Measurements from ENCODE around the gene ZBTB44.
"Not testable (repeated sequence)": the region's sequence is repeated elsewhere in the genome, so short reads cannot be mapped to it uniquely, and the experiment has no call there.

Gene ZBTB44

GRCh38 chr11:130262424-130262823 is 52.3 kb downstream of the ZBTB44 start:
- no peak overlapping the region for H3K4me3 ChIP-seq (ENCODE audit: low read length)
- no peak overlapping the region for H3K9ac ChIP-seq (ENCODE audit: low read length)
- H3K4me1 ChIP-seq (ENCODE audit: control insufficient read depth, insufficient read depth, low read length): no peaks in the 10 kb centered on the region
- H3K36me3 ChIP-seq (ENCODE audit: control insufficient read depth, insufficient read depth, low read length): no peaks in the 10 kb centered on the region
- no peaks in the 10 kb centered on the region for H3K27me3 ChIP-seq (ENCODE audit: control insufficient read depth, insufficient read depth, low read length)
- no peaks in the 10 kb centered on the region for H3K9me3 ChIP-seq (ENCODE audit: control insufficient read depth, low read length)

- no peaks in the 10 kb centered on the region for H3K4me1 ChIP-seq (ENCODE audit: control insufficient read depth, insufficient read depth, low read length)
- H3K36me3 ChIP-seq (ENCODE audit: control insufficient read depth, insufficient read depth, low read length): no peaks in the 10 kb centered on the region
- no peaks in the 10 kb centered on the region for H3K9me3 ChIP-seq (ENCODE audit: control insufficient read depth, low read length)
- H3K27me3 ChIP-seq (ENCODE audit: control insufficient read depth, insufficient read depth, low read length): no peaks in the 10 kb centered on the region
- no peak overlapping the region for H3K4me3 ChIP-seq (ENCODE audit: low read length)
- no peak overlapping the region for H3K9ac ChIP-seq (ENCODE audit: low read length)
Measured at GRCh38 chr11:130261571-130261970, 53.1 kb downstream of the ZBTB44 start.

- Histone ChIP-seq H3K4me1 (ENCODE audit: control insufficient read depth, insufficient read depth, low read length) (no peaks in the 10 kb centered on the region), H3K9me3 (ENCODE audit: control insufficient read depth, low read length) (no peaks in the 10 kb centered on the region), H3K9ac (ENCODE audit: low read length) (no peak overlapping the region), H3K36me3 (ENCODE audit: control insufficient read depth, insufficient read depth, low read length) (no peaks in the 10 kb centered on the region), H3K4me3 (ENCODE audit: low read length) (no peak overlapping the region), H3K27me3 (ENCODE audit: control insufficient read depth, insufficient read depth, low read length) (no peaks in the 10 kb centered on the region)
Measured at GRCh38 chr11:130260742-130261141, 54.0 kb downstream of the ZBTB44 start.

- no peaks in the 10 kb centered on the region for H3K4me1 ChIP-seq (ENCODE audit: control insufficient read depth, insufficient read depth, low read length)
- no peaks in the 10 kb centered on the region for H3K36me3 ChIP-seq (ENCODE audit: control insufficient read depth, insufficient read depth, low read length)
- H3K9ac ChIP-seq (ENCODE audit: low read length): no peak overlapping the region
- H3K4me3 ChIP-seq (ENCODE audit: low read length): no peak overlapping the region
- no peaks in the 10 kb centered on the region for H3K9me3 ChIP-seq (ENCODE audit: control insufficient read depth, low read length)
- no peaks in the 10 kb centered on the region for H3K27me3 ChIP-seq (ENCODE audit: control insufficient read depth, insufficient read depth, low read length)
Measured at GRCh38 chr11:130260080-130260627, 54.6 kb downstream of the ZBTB44 start.

- not testable (repeated sequence) for H3K27me3 ChIP-seq (ENCODE audit: control insufficient read depth, insufficient read depth, low read length); H3K9ac ChIP-seq (ENCODE audit: low read length); H3K4me3 ChIP-seq (ENCODE audit: low read length); H3K36me3 ChIP-seq (ENCODE audit: control insufficient read depth, insufficient read depth, low read length); H3K4me1 ChIP-seq (ENCODE audit: control insufficient read depth, insufficient read depth, low read length); H3K9me3 ChIP-seq (ENCODE audit: control insufficient read depth, low read length)
Measured at GRCh38 chr11:130251763-130252162, 63.0 kb downstream of the ZBTB44 start.

- not testable (repeated sequence) for H3K4me1 ChIP-seq (ENCODE audit: control insufficient read depth, insufficient read depth, low read length); H3K9me3 ChIP-seq (ENCODE audit: control insufficient read depth, low read length); H3K27me3 ChIP-seq (ENCODE audit: control insufficient read depth, insufficient read depth, low read length); H3K9ac ChIP-seq (ENCODE audit: low read length); H3K4me3 ChIP-seq (ENCODE audit: low read length); H3K36me3 ChIP-seq (ENCODE audit: control insufficient read depth, insufficient read depth, low read length)
Measured at GRCh38 chr11:130249929-130250328, 64.8 kb downstream of the ZBTB44 start.

- no peaks in the 10 kb centered on the region for H3K36me3 ChIP-seq (ENCODE audit: control insufficient read depth, insufficient read depth, low read length)
- no peak overlapping the region for H3K9ac ChIP-seq (ENCODE audit: low read length)
- H3K4me1 ChIP-seq (ENCODE audit: control insufficient read depth, insufficient read depth, low read length): no peaks in the 10 kb centered on the region
- H3K27me3 ChIP-seq (ENCODE audit: control insufficient read depth, insufficient read depth, low read length): no peaks in the 10 kb centered on the region
- H3K9me3 ChIP-seq (ENCODE audit: control insufficient read depth, low read length): no peaks in the 10 kb centered on the region
- no peak overlapping the region for H3K4me3 ChIP-seq (ENCODE audit: low read length)
Measured at GRCh38 chr11:130249371-130249770, 65.3 kb downstream of the ZBTB44 start.

GRCh38 chr11:130247319-130247718 is 67.4 kb downstream of the ZBTB44 start:
- Histone ChIP-seq H3K9me3 (ENCODE audit: control insufficient read depth, low read length) (no peaks in the 10 kb centered on the region), H3K9ac (ENCODE audit: low read length) (no peak overlapping the region), H3K4me1 (ENCODE audit: control insufficient read depth, insufficient read depth, low read length) (peaks cover 4% of the 10 kb centered on the region), H3K4me3 (ENCODE audit: low read length) (no peak overlapping the region), H3K36me3 (ENCODE audit: control insufficient read depth, insufficient read depth, low read length) (no peaks in the 10 kb centered on the region), H3K27me3 (ENCODE audit: control insufficient read depth, insufficient read depth, low read length) (no peaks in the 10 kb centered on the region)

GRCh38 chr11:130246738-130247137 is 68.0 kb downstream of the ZBTB44 start:
- H3K4me3 ChIP-seq (ENCODE audit: low read length): no peak overlapping the region
- no peaks in the 10 kb centered on the region for H3K36me3 ChIP-seq (ENCODE audit: control insufficient read depth, insufficient read depth, low read length)
- peaks cover 9% of the 10 kb centered on the region for H3K4me1 ChIP-seq (ENCODE audit: control insufficient read depth, insufficient read depth, low read length)
- H3K27me3 ChIP-seq (ENCODE audit: control insufficient read depth, insufficient read depth, low read length): no peaks in the 10 kb centered on the region
- H3K9me3 ChIP-seq (ENCODE audit: control insufficient read depth, low read length): no peaks in the 10 kb centered on the region
- H3K9ac ChIP-seq (ENCODE audit: low read length): no peak overlapping the region

- Histone ChIP-seq H3K36me3 (ENCODE audit: control insufficient read depth, insufficient read depth, low read length) (no peaks in the 10 kb centered on the region), H3K9ac (ENCODE audit: low read length) (no peak overlapping the region), H3K4me1 (ENCODE audit: control insufficient read depth, insufficient read depth, low read length) (peaks cover 9% of the 10 kb centered on the region), H3K4me3 (ENCODE audit: low read length) (no peak overlapping the region), H3K9me3 (ENCODE audit: control insufficient read depth, low read length) (no peaks in the 10 kb centered on the region), H3K27me3 (ENCODE audit: control insufficient read depth, insufficient read depth, low read length) (no peaks in the 10 kb centered on the region)
Measured at GRCh38 chr11:130246270-130246669, 68.4 kb downstream of the ZBTB44 start.

- H3K36me3 ChIP-seq (ENCODE audit: control insufficient read depth, insufficient read depth, low read length); H3K4me1 ChIP-seq (ENCODE audit: control insufficient read depth, insufficient read depth, low read length); H3K27me3 ChIP-seq (ENCODE audit: control insufficient read depth, insufficient read depth, low read length); H3K9ac ChIP-seq (ENCODE audit: low read length); H3K9me3 ChIP-seq (ENCODE audit: control insufficient read depth, low read length); H3K4me3 ChIP-seq (ENCODE audit: low read length): not testable (repeated sequence)
Measured at GRCh38 chr11:130245375-130245774, 69.3 kb downstream of the ZBTB44 start.

- H3K4me3 ChIP-seq (ENCODE audit: low read length): no peak overlapping the region
- H3K9me3 ChIP-seq (ENCODE audit: control insufficient read depth, low read length): no peaks in the 10 kb centered on the region
- H3K27me3 ChIP-seq (ENCODE audit: control insufficient read depth, insufficient read depth, low read length): no peaks in the 10 kb centered on the region
- H3K4me1 ChIP-seq (ENCODE audit: control insufficient read depth, insufficient read depth, low read length): peaks cover 9% of the 10 kb centered on the region
- H3K9ac ChIP-seq (ENCODE audit: low read length): no peak overlapping the region
- H3K36me3 ChIP-seq (ENCODE audit: control insufficient read depth, insufficient read depth, low read length): no peaks in the 10 kb centered on the region
Measured at GRCh38 chr11:130244848-130245247, 69.9 kb downstream of the ZBTB44 start.

GRCh38 chr11:130243816-130244215 is 70.9 kb downstream of the ZBTB44 start:
- H3K4me1 ChIP-seq (ENCODE audit: control insufficient read depth, insufficient read depth, low read length): peaks cover 9% of the 10 kb centered on the region
- no peak overlapping the region for H3K4me3 ChIP-seq (ENCODE audit: low read length)
- H3K9me3 ChIP-seq (ENCODE audit: control insufficient read depth, low read length): no peaks in the 10 kb centered on the region
- no peak overlapping the region for H3K9ac ChIP-seq (ENCODE audit: low read length)
- H3K27me3 ChIP-seq (ENCODE audit: control insufficient read depth, insufficient read depth, low read length): no peaks in the 10 kb centered on the region
- H3K36me3 ChIP-seq (ENCODE audit: control insufficient read depth, insufficient read depth, low read length): no peaks in the 10 kb centered on the region

Measured in mucosa of stomach (tissue), 1 donor.